Glomerular visceral epithelial cell (primary cell): Measurements from ENCODE around the gene PODNL1.
"Not testable (repeated sequence)": the region's sequence is repeated elsewhere in the genome, so short reads cannot be mapped to it uniquely, and the experiment has no call there.

Experiments
- DNase-seq: peaks from one replicate; pipeline ENCODE4 v3.0.0-alpha.2; 2016; ENCODE audit errors: extremely low spot score

Gene PODNL1

GRCh38 chr19:13938301-13939064 is at the start of gene PODNL1:
TSS of gene PODNL1 (minus strand) at chr19:13938417. CDS start at chr19:13938181, 236 bp downstream.
- DNase-seq: peak; percentile 65

- no peak for DNase-seq
Observed at GRCh38 chr19:13987101-13987890, 49.1 kb upstream of the PODNL1 start.

- peak; percentile 97 for DNase-seq
Observed at GRCh38 chr19:13986348-13986904, 48.2 kb upstream of the PODNL1 start.

GRCh38 chr19:13985771-13986347 is 47.6 kb upstream of the PODNL1 start:
- peak; percentile 23 for DNase-seq

GRCh38 chr19:13984875-13985741 is 46.9 kb upstream of the PODNL1 start:
- DNase-seq: no peak

- DNase-seq: no peak
Observed at GRCh38 chr19:13984186-13984585, 46.0 kb upstream of the PODNL1 start.

GRCh38 chr19:13983213-13983889 is 45.1 kb upstream of the PODNL1 start:
- DNase-seq: no peak

- no peak for DNase-seq
Observed at GRCh38 chr19:13982773-13983172, 44.6 kb upstream of the PODNL1 start.

GRCh38 chr19:13981988-13982501 is 43.8 kb upstream of the PODNL1 start:
- DNase-seq: no peak

GRCh38 chr19:13981467-13981866 is 43.2 kb upstream of the PODNL1 start:
- no peak for DNase-seq

GRCh38 chr19:13981021-13981420 is 42.8 kb upstream of the PODNL1 start:
- DNase-seq: no peak

- DNase-seq: no peak
Observed at GRCh38 chr19:13980340-13980739, 42.1 kb upstream of the PODNL1 start.

- DNase-seq: no peak
Observed at GRCh38 chr19:13979686-13980085, 41.5 kb upstream of the PODNL1 start.

GRCh38 chr19:13979244-13979615 is 41.0 kb upstream of the PODNL1 start:
- DNase-seq: no peak

GRCh38 chr19:13978351-13979243 is 40.4 kb upstream of the PODNL1 start:
- DNase-seq: no peak

- DNase-seq: no peak
Observed at GRCh38 chr19:13977803-13978202, 39.6 kb upstream of the PODNL1 start.

GRCh38 chr19:13976446-13976845 is 38.2 kb upstream of the PODNL1 start:
- DNase-seq: no peak

- DNase-seq: no peak
Observed at GRCh38 chr19:13975870-13976269, 37.7 kb upstream of the PODNL1 start.

- DNase-seq: peak; percentile 22
Observed at GRCh38 chr19:13974073-13974472, 35.9 kb upstream of the PODNL1 start.

GRCh38 chr19:13973479-13973878 is 35.3 kb upstream of the PODNL1 start:
- DNase-seq: not testable (repeated sequence)
